Measurements from ENCODE around the gene SYTL3. TPM values are rescaled to one million over a fixed set of nuclear protein-coding genes. Genes with fewer than 3 reads are reported as not detected.

Gene SYTL3
- total and polyA plus RNA-seq, 2 donors (not counting 1 experiment from before 2014, with no cell fraction given): 1.1 to 5.4 TPM

GRCh38 chr6:158703111-158703836 lies 53.4 kb downstream of the SYTL3 start:
- no peak overlapping the region for H3K9ac ChIP-seq (ENCODE audit: low read length)
- CTCF ChIA-PET: interaction anchor here (0.5 to 4.9 kb wide), 29 partner anchors 12 to 482 kb away, joined by 3 to 119 read pairs (median 6); no protein-coding TSS in a partner anchor

More at GRCh38 chr6:158703111-158703836, 53.4 kb downstream of the SYTL3 start:
- peak overlapping the region; percentile 46 for H3K27ac Mint-ChIP-seq
- Histone ChIP-seq H3K4me3 (ENCODE audit: control extremely low read depth in 1 of 5, extremely low read depth in 1 of 5, insufficient read depth in 1 of 5, low read depth in 2 of 5, low read length in 4 of 5) (no peak overlapping the region), H3K9me3 (ENCODE audit: control extremely low read depth in 1 of 3, control insufficient read depth in 2 of 3, insufficient read depth in 1 of 3, low read length in 2 of 3) (no peaks in the 10 kb centered on the region), H3K4me1 (ENCODE audit: control insufficient read depth in 2 of 2, insufficient read depth in 2 of 2, low read length in 2 of 2) (peaks cover 18 to 26% of the 10 kb centered on the region in 2 donors), H3K4me2 (replicated peaks; ENCODE audit: low read depth, low read length, poor library complexity, severe bottlenecking) (no peak overlapping the region), H3K27me3 (replicated peaks in 1 of 4; ENCODE audit: control extremely low read depth in 1 of 4, control insufficient read depth in 3 of 4, insufficient read depth in 4 of 4, low read length in 3 of 4) (no peaks in the 10 kb centered on the region), H3K27ac (ENCODE audit: low read length in 2 of 2) (no peak overlapping the region), H3K79me2 (ENCODE audit: control insufficient read depth, insufficient read depth, low read length) (peaks cover 6% of the 10 kb centered on the region), H3K36me3 (replicated peaks in 1 of 2; ENCODE audit: control extremely low read depth in 1 of 2, control insufficient read depth in 1 of 2, extremely low read depth in 1 of 2, insufficient read depth in 2 of 2, low read length in 1 of 2) (no peaks in the 10 kb centered on the region), H4K20me1 (ENCODE audit: control insufficient read depth, insufficient read depth, low read length, poor library complexity, severe bottlenecking) (no peaks in the 10 kb centered on the region), H2AFZ (ENCODE audit: insufficient read depth, low read depth, low read length, poor library complexity, severe bottlenecking) (no peak overlapping the region)
- 97% methylated on average over 12 of the region's 14 CpGs for WGBS (ENCODE audit: insufficient coverage)
- H3K27me3 Mint-ChIP-seq: no peaks in the 10 kb centered on the region
- peaks cover 23% of the 10 kb centered on the region for H3K4me1 Mint-ChIP-seq
- TF ChIP-seq CTCF (IDR thresholded peaks at IDR 0.05) (no peak), EZH2 (IDR thresholded peaks at IDR 0.05; ENCODE audit: borderline replicate concordance, insufficient read depth, low read depth, low read length, poor library complexity, severe bottlenecking) (no peak)
- H3K4me3 Mint-ChIP-seq: no peak overlapping the region
- ATAC-seq (ENCODE audit: low read depth) (no peak), DNase-seq (no peak)
- POLR2A ChIA-PET: interaction anchor here (0.7 to 1.3 kb wide), 7 partner anchors 13 to 1595 kb away, joined by 3 to 7 read pairs (median 4); no protein-coding TSS in a partner anchor
- intact Hi-C loops (cut with micrococcal nuclease): no loop called here
- H3K9me3 Mint-ChIP-seq (ENCODE audit: insufficient read depth): no peaks in the 10 kb centered on the region

Measured in B cell (primary cell).